CD4-positive, CD25-positive, alpha-beta regulatory T cell (primary cell): Measurements from ENCODE around the gene SLC25A47. TPM values are rescaled to one million over a fixed set of nuclear protein-coding genes. Genes with fewer than 3 reads are reported as not detected.
"Not testable (repeated sequence)": the region's sequence is repeated elsewhere in the genome, so short reads cannot be mapped to it uniquely, and the experiment has no call there.

Experiments
- ATAC-seq, 2 donors: fragments of 150-1000 bp; cut with Tn5 transposase; one replicate each; pipeline ENCODE4 v1.10.0; 2021; ENCODE audit warnings: low read depth in 2 of 2, moderate number of reproducible peaks in 2 of 2, moderate library complexity in 1 of 2
- DNase-seq, 3 donors: peaks; one replicate each; pipeline versions ENCODE4 v3.0.0 to v3.0.0-alpha.2; 2012 to 2022; ENCODE audit warnings: mixed read lengths in 1 of 3
- H3K27ac ChIP-seq: one replicate; pipeline ENCODE4 v1.7.0; 2013; ENCODE audit warnings: mild to moderate bottlenecking, low read length; ENCODE audit not compliant: insufficient read depth, poor library complexity, severe bottlenecking
- H3K27me3 ChIP-seq: one replicate; pipeline ENCODE4 v1.7.0; 2013; ENCODE audit warnings: low read length; ENCODE audit not compliant: control insufficient read depth, insufficient read depth
- H3K36me3 ChIP-seq: one replicate; pipeline ENCODE4 v1.7.0; 2013; ENCODE audit warnings: mild to moderate bottlenecking, low read length, moderate library complexity; ENCODE audit not compliant: control insufficient read depth, insufficient read depth
- H3K4me1 ChIP-seq: 2 replicates; pipeline ENCODE4 v1.7.0; 2013; ENCODE audit warnings: mild to moderate bottlenecking, low read length; ENCODE audit not compliant: insufficient read depth, control insufficient read depth, poor library complexity, severe bottlenecking
- H3K4me3 ChIP-seq: one replicate; pipeline ENCODE4 v1.7.0; 2013; ENCODE audit warnings: low read depth, mild to moderate bottlenecking, low read length, moderate library complexity
- H3K9me3 ChIP-seq, 2 experiments: 1 replicate in 1 of 2; 2 replicates in 1 of 2; pipeline ENCODE4 v1.7.0; 2013; ENCODE audit warnings: low read length in 2 of 2, mild to moderate bottlenecking in 1 of 2, moderate library complexity in 1 of 2; ENCODE audit not compliant: control insufficient read depth in 2 of 2
- H3K27ac Mint-ChIP-seq, 3 donors: one replicate each; pipeline ENCODE4 v1.8.0; 2020 to 2022; ENCODE audit warnings: mild to moderate bottlenecking in 3 of 3, mixed read lengths in 3 of 3, moderate library complexity in 2 of 3
- H3K27me3 Mint-ChIP-seq: one replicate; pipeline ENCODE4 v1.8.0; 2022; ENCODE audit warnings: mild to moderate bottlenecking, mixed read lengths
- H3K36me3 Mint-ChIP-seq: one replicate; pipeline ENCODE4 v1.8.0; 2020; ENCODE audit warnings: mixed read lengths
- H3K4me1 Mint-ChIP-seq, 4 donors: one replicate each; pipeline ENCODE4 v1.8.0; 2020 to 2022; ENCODE audit warnings: mixed read lengths in 4 of 4, mild to moderate bottlenecking in 1 of 4
- H3K4me3 Mint-ChIP-seq, 4 donors: one replicate each; pipeline ENCODE4 v1.8.0; 2020 to 2022; ENCODE audit warnings: mild to moderate bottlenecking in 4 of 4, mixed read lengths in 4 of 4, moderate library complexity in 3 of 4
- H3K9me3 Mint-ChIP-seq, 7 donors: one replicate each; pipeline ENCODE4 v1.8.0; 2020 to 2022; ENCODE audit warnings: mixed read lengths in 7 of 7, mild to moderate bottlenecking in 3 of 7, moderate library complexity in 2 of 7
- polyA plus RNA-seq, 4 donors: library from polyadenylated mRNA; unstranded; fragments of 300-500 nt; fragmentation: Illumina TruSeq; gene quantifications; one replicate each; pipeline ENCODE4 v1.2.3, GENCODE V29; 2021
- total RNA-seq: library from RNA; stranded (reverse); gene quantifications from one replicate; pipeline ENCODE4 v1.2.3, GENCODE V29; 2022

Gene SLC25A47
- total and polyA plus RNA-seq, 5 donors from 2014 or later, result not detected

DNA sequence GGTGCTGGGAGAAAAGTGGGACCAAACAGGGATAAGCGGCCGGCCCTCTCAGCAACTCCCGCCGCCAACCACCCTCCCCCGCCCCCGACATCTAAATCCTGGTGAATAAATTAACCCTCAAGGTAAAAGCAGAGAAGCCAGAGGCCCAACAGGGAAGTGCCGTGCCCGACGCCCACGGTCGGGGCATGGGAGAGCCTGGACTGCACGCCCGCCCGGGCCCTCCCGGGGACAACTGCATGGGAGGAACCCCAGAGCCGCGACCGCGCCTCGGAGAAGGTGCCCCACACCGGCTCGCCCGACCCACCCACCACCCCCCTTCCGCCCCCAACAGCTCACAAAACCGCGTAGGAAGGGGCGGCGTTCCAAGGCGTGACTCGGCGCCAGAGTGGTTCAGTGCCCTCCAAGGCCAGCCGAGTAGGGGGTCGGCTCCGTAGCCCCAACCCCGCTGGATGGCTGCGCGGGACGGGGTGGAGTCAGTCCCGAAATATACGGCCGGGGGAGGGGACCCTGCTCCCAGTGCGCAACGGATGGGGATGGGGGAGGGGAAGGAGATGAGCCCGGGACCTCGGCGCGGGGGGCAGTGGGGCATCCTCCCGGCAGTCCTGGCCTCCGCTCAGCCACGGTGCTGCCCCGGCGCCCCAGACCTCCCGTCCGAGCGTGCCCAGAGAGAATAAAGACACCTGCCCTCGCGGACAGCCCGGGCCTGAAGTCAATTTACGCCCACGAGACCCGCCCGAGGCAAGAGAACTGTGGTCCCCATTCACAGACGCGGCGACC is 17.6 kb upstream of the SLC25A47 start:
- peak overlapping the region; percentile 33 for H3K27ac ChIP-seq
- H3K4me1 Mint-ChIP-seq, result peaks cover 0 to 15% (median 7%) of the 10 kb centered on the region in 4 donors

GRCh38 chr14:100306101-100306997 is 16.8 kb upstream of the SLC25A47 start, which contains the start of gene SLC25A29:
SLC25A29 (minus strand) TSS chr14:100306444; CDS start chr14:100306232, 212 bp downstream.
- no peaks in the 10 kb centered on the region for H3K27me3 ChIP-seq
- H3K36me3 Mint-ChIP-seq, result no peaks in the 10 kb centered on the region
- peak within 1 kb of the TSS; percentile 85 to 97 (median 86) for H3K4me3 Mint-ChIP-seq
- no peaks in the 10 kb centered on the region for H3K9me3 ChIP-seq
- no peaks in the 10 kb centered on the region for H3K9me3 Mint-ChIP-seq
- peak within 1 kb of the TSS in 1 of 3 donors; percentile 67 for H3K27ac Mint-ChIP-seq
- peaks cover 0 to 15% (median 7%) of the 10 kb centered on the region in 4 donors for H3K4me1 Mint-ChIP-seq
- H3K27me3 Mint-ChIP-seq, result peaks cover 38% of the 10 kb centered on the region
- no peaks in the 10 kb centered on the region for H3K36me3 ChIP-seq
- ATAC-seq (peak; percentile 77 to 81), DNase-seq (peak; percentile 46 to 80 (median 65))
- peaks cover 23% of the 10 kb centered on the region for H3K4me1 ChIP-seq
- H3K27ac ChIP-seq, result peak within 1 kb of the TSS; percentile 33
- no peak within 1 kb of the TSS for H3K4me3 ChIP-seq

More for the DNA sequence above, 17.6 kb upstream of the SLC25A47 start:
- no peaks in the 10 kb centered on the region for H3K27me3 ChIP-seq
- peak overlapping the region; percentile 82 to 97 (median 86) for H3K4me3 Mint-ChIP-seq
- no peaks in the 10 kb centered on the region for H3K9me3 ChIP-seq
- H3K36me3 Mint-ChIP-seq, result no peaks in the 10 kb centered on the region
- H3K4me1 ChIP-seq, result peaks cover 23% of the 10 kb centered on the region
- H3K27me3 Mint-ChIP-seq, result peaks cover 33% of the 10 kb centered on the region
- no peaks in the 10 kb centered on the region for H3K36me3 ChIP-seq
- no peaks in the 10 kb centered on the region for H3K9me3 Mint-ChIP-seq
- peak in 2 of 3 donors; percentile 51 to 74 for DNase-seq
- H3K4me3 ChIP-seq, result no peak overlapping the region
- H3K27ac Mint-ChIP-seq, result no peak overlapping the region
- peak in 1 of 2 donors; percentile 21 for ATAC-seq

- no peaks in the 10 kb centered on the region for H3K36me3 ChIP-seq
- no peak for DNase-seq
- Mint-ChIP-seq H3K27ac (peak overlapping the region in 1 of 3 donors; percentile 67), H3K27me3 (peaks cover 38% of the 10 kb centered on the region), H3K4me1 (peaks cover 0 to 11% (median 7%) of the 10 kb centered on the region in 4 donors), H3K9me3 (no peaks in the 10 kb centered on the region), H3K4me3 (peak overlapping the region; percentile 42 to 85 (median 79)), H3K36me3 (no peaks in the 10 kb centered on the region)
- no peak overlapping the region for H3K4me3 ChIP-seq
- H3K9me3 ChIP-seq, result no peaks in the 10 kb centered on the region
- no peak for ATAC-seq
- H3K4me1 ChIP-seq, result peaks cover 23% of the 10 kb centered on the region
- no peaks in the 10 kb centered on the region for H3K27me3 ChIP-seq
- H3K27ac ChIP-seq, result no peak overlapping the region
Measured at GRCh38 chr14:100306998-100307765, 16.0 kb upstream of the SLC25A47 start.

GRCh38 chr14:100307766-100308426 is 15.2 kb upstream of the SLC25A47 start:
- Histone ChIP-seq H3K36me3 (no peaks in the 10 kb centered on the region), H3K27ac (no peak overlapping the region), H3K9me3 (no peaks in the 10 kb centered on the region), H3K4me3 (no peak overlapping the region), H3K27me3 (no peaks in the 10 kb centered on the region), H3K4me1 (peaks cover 23% of the 10 kb centered on the region)
- peak overlapping the region; percentile 42 to 85 (median 79) for H3K4me3 Mint-ChIP-seq
- H3K36me3 Mint-ChIP-seq, result no peaks in the 10 kb centered on the region
- no peak for ATAC-seq
- H3K4me1 Mint-ChIP-seq, result peaks cover 0 to 11% (median 7%) of the 10 kb centered on the region in 4 donors
- peaks cover 38% of the 10 kb centered on the region for H3K27me3 Mint-ChIP-seq
- H3K27ac Mint-ChIP-seq, result no peak overlapping the region
- H3K9me3 Mint-ChIP-seq, result no peaks in the 10 kb centered on the region
- no peak for DNase-seq

- H3K4me1 ChIP-seq, result peaks cover 23% of the 10 kb centered on the region
- H3K9me3 ChIP-seq, H3K27ac Mint-ChIP-seq, H3K36me3 Mint-ChIP-seq, H3K9me3 Mint-ChIP-seq, H3K36me3 ChIP-seq, DNase-seq, ATAC-seq, H3K27me3 ChIP-seq, H3K4me3 ChIP-seq, H3K27ac ChIP-seq: not testable (repeated sequence)
- Mint-ChIP-seq H3K4me3 (peak overlapping the region in 2 of 4 donors; percentile 42 to 43), H3K4me1 (peaks cover 0 to 11% (median 7%) of the 10 kb centered on the region in 4 donors), H3K27me3 (peaks cover 38% of the 10 kb centered on the region)
Measured at GRCh38 chr14:100308427-100308792, 14.7 kb upstream of the SLC25A47 start.

- H3K4me1 Mint-ChIP-seq, result peaks cover 0 to 11% (median 6%) of the 10 kb centered on the region in 4 donors
- no peaks in the 10 kb centered on the region for H3K27me3 ChIP-seq
- H3K9me3 ChIP-seq, result no peaks in the 10 kb centered on the region
- peak overlapping the region in 1 of 4 donors; percentile 58 for H3K4me3 Mint-ChIP-seq
- no peaks in the 10 kb centered on the region for H3K36me3 ChIP-seq
- no peak overlapping the region for H3K27ac Mint-ChIP-seq
- DNase-seq, result no peak
- H3K9me3 Mint-ChIP-seq, result no peaks in the 10 kb centered on the region
- H3K4me1 ChIP-seq, result peaks cover 23% of the 10 kb centered on the region
- no peak overlapping the region for H3K4me3 ChIP-seq
- no peak for ATAC-seq
- no peak overlapping the region for H3K27ac ChIP-seq
- peaks cover 38% of the 10 kb centered on the region for H3K27me3 Mint-ChIP-seq
- H3K36me3 Mint-ChIP-seq, result no peaks in the 10 kb centered on the region
Measured at GRCh38 chr14:100309028-100309737, 14.0 kb upstream of the SLC25A47 start.
